Testis (tissue), 3 donors: Measurements from ENCODE around the gene TNFSF13. TPM values are rescaled to one million over a fixed set of nuclear protein-coding genes. Genes with fewer than 3 reads are reported as not detected.

Source experiments
- DNase-seq: peaks from one replicate; pipeline ENCODE4 v3.0.0-alpha.2; 2019
- H3K27ac ChIP-seq, 2 donors: fragments of 200-600 bp; sonication (generic); one replicate each; pipeline ENCODE4 v1.5.1; 2019
- H3K27me3 ChIP-seq: fragments of 200-600 bp; sonication (generic); one replicate; pipeline ENCODE4 v1.5.1; 2019
- H3K36me3 ChIP-seq: fragments of 200-600 bp; sonication (generic); one replicate; pipeline ENCODE4 v1.5.1; 2017; ENCODE audit warnings: low read depth; ENCODE audit errors: missing control alignments
- H3K4me1 ChIP-seq: fragments of 200-600 bp; sonication (generic); one replicate; pipeline ENCODE4 v1.5.1; 2019
- H3K4me3 ChIP-seq, 2 donors: fragments of 200-600 bp; sonication (generic); one replicate each; pipeline ENCODE4 v1.5.1; 2017 to 2019
- H3K9me3 ChIP-seq: fragments of 200-600 bp; sonication (generic); one replicate; pipeline ENCODE4 v1.5.1; 2017
- CTCF ChIP-seq, 3 experiments: fragments of 450-650 bp in 2 of 3; fragments of 200-600 bp in 1 of 3; sonication (generic) in 1 of 3; IDR thresholded peaks; one replicate each; pipeline ENCODE4 v1.5.1; 2016 to 2019; ENCODE audit warnings: antibody characterized with exemption in 3 of 3, mild to moderate bottlenecking in 2 of 3, moderate library complexity in 1 of 3
- POLR2A ChIP-seq: fragments of 450-650 bp; IDR thresholded peaks from one replicate; pipeline ENCODE4 v1.6.1; 2017; ENCODE audit warnings: antibody characterized with exemption, mild to moderate bottlenecking, moderate library complexity
- WGBS, 2 donors: methylation state at CpG; one replicate each; pipeline ENCODE4 v1.1.5; 2018; 5-methylcytosine and 5-hydroxymethylcytosine counted together
- intact Hi-C: fragments of 100-400 bp; cut with DNase I; formaldehyde crosslinking; loops from one replicate; pipeline ENCODE4 v1.15.1; 2023; ENCODE audit warnings: low total_unique reads
- polyA plus RNA-seq: library from polyadenylated mRNA; stranded (reverse); fragments of 350-450 nt; fragmentation: Illumina TruSeq; extraction: RNeasy Lipid Tissue Mini Kit (QIAGEN cat#74804); gene quantifications from one replicate; pipeline ENCODE4 v1.2.3, GENCODE V29; 2014; ENCODE audit warnings: low read depth, low replicate concordance; ENCODE audit not compliant: insufficient read depth
- total RNA-seq, 2 donors: library from RNA; depleted of rRNA; stranded (reverse); fragments of >200 nt; gene quantifications; one replicate each; pipeline ENCODE4 v1.2.3, GENCODE V29; 2016

The TNFSF13 gene
- total and polyA plus RNA-seq, 3 donors from 2014 or later: 1.2 to 11.5 (median 5.1) TPM

- WGBS, 2 donors: 43 to 69% methylated on average over 10 to 20 of the region's 20 CpGs
- Histone ChIP-seq H3K4me1 (peaks cover 6% of the 10 kb centered on the region), H3K9me3 (no peaks in the 10 kb centered on the region), H3K27me3 (no peaks in the 10 kb centered on the region), H3K27ac (peak overlapping the region; percentile 47 to 71), H3K36me3 (no peaks in the 10 kb centered on the region), H3K4me3 (peak overlapping the region; percentile 57 to 63)
- TF ChIP-seq POLR2A (no peak), CTCF (IDR thresholded peaks at IDR 0.05) (no peak)
- no peak for DNase-seq
- intact Hi-C loops: no loop called here
Observed at GRCh38 chr17:7549401-7550055, 9.0 kb upstream of the TNFSF13 start.

- WGBS, 2 donors: 71 to 78% methylated on average over 6 of the region's 6 CpGs
- no peak for DNase-seq
- Histone ChIP-seq H3K27ac (no peak overlapping the region), H3K4me3 (no peak overlapping the region), H3K4me1 (peaks cover under 1% of the 10 kb centered on the region), H3K36me3 (no peaks in the 10 kb centered on the region), H3K27me3 (no peaks in the 10 kb centered on the region), H3K9me3 (no peaks in the 10 kb centered on the region)
- TF ChIP-seq CTCF (IDR thresholded peaks at IDR 0.05) (no peak), POLR2A (no peak)
- intact Hi-C loops: no loop called here
Observed at GRCh38 chr17:7550344-7550743, 8.2 kb upstream of the TNFSF13 start.

GRCh38 chr17:7551396-7551795 is 7.2 kb upstream of the TNFSF13 start:
- Histone ChIP-seq H3K27me3 (no peaks in the 10 kb centered on the region), H3K9me3 (no peaks in the 10 kb centered on the region), H3K27ac (no peak overlapping the region), H3K4me1 (no peaks in the 10 kb centered on the region), H3K36me3 (no peaks in the 10 kb centered on the region), H3K4me3 (no peak overlapping the region)
- intact Hi-C loops: no loop called here
- TF ChIP-seq CTCF (IDR thresholded peaks at IDR 0.05) (no peak), POLR2A (no peak)
- WGBS, 2 donors: 89 to 91% methylated on average over 4 of the region's 4 CpGs
- DNase-seq: no peak

GRCh38 chr17:7552621-7553051 is 5.9 kb upstream of the TNFSF13 start:
- Histone ChIP-seq H3K4me3 (no peak overlapping the region), H3K4me1 (peaks cover 4% of the 10 kb centered on the region), H3K27ac (no peak overlapping the region), H3K36me3 (no peaks in the 10 kb centered on the region), H3K9me3 (no peaks in the 10 kb centered on the region), H3K27me3 (no peaks in the 10 kb centered on the region)
- TF ChIP-seq POLR2A: no peak
- TF ChIP-seq CTCF (IDR thresholded peaks at IDR 0.05): no peak
- intact Hi-C loops: no loop called here
- no peak for DNase-seq
- 81 to 85% methylated on average over 6 of the region's 6 CpGs for WGBS, 2 donors

- intact Hi-C loops: no loop called here
- TF ChIP-seq POLR2A (no peak), CTCF (IDR thresholded peaks at IDR 0.05) (no peak)
- H3K4me3 ChIP-seq: no peak overlapping the region
- no peak overlapping the region for H3K27ac ChIP-seq
- peaks cover 11% of the 10 kb centered on the region for H3K4me1 ChIP-seq
- no peaks in the 10 kb centered on the region for H3K36me3 ChIP-seq
- DNase-seq: no peak
- WGBS, 2 donors: 100% methylated on average over 1 of the region's 1 CpG
- no peaks in the 10 kb centered on the region for H3K9me3 ChIP-seq
- no peaks in the 10 kb centered on the region for H3K27me3 ChIP-seq
Observed at GRCh38 chr17:7553356-7553755, 5.2 kb upstream of the TNFSF13 start.
